Breast epithelium (tissue), 3 donors: Measurements from ENCODE around the gene SLC38A10.

Experiments used
- POLR2A ChIP-seq: fragments of 450-650 bp; IDR thresholded peaks from one replicate; pipeline ENCODE4 v1.6.1; 2016; ENCODE audit warnings: antibody characterized with exemption, mild to moderate bottlenecking, moderate library complexity
- POLR2AphosphoS5 ChIP-seq, 3 donors: sonication (generic); formaldehyde crosslinking; IDR thresholded peaks; one replicate each; pipeline ENCODE4 v1.6.1; 2017; ENCODE audit warnings: antibody characterized with exemption in 3 of 3
- TF ChIP-seq, protein P1 (sequence below), 3 donors: fragments of 450-650 bp; IDR thresholded peaks; one replicate each; pipeline ENCODE4 v1.5.1; 2016 to 2017; ENCODE audit warnings: antibody characterized with exemption in 3 of 3, mild to moderate bottlenecking in 3 of 3, moderate library complexity in 3 of 3

GRCh38 chr17:81310949-81311550 lies 15.9 kb upstream of the SLC38A10 start:
- TF ChIP-seq POLR2A = no peak
- TF ChIP-seq, protein P1, sequence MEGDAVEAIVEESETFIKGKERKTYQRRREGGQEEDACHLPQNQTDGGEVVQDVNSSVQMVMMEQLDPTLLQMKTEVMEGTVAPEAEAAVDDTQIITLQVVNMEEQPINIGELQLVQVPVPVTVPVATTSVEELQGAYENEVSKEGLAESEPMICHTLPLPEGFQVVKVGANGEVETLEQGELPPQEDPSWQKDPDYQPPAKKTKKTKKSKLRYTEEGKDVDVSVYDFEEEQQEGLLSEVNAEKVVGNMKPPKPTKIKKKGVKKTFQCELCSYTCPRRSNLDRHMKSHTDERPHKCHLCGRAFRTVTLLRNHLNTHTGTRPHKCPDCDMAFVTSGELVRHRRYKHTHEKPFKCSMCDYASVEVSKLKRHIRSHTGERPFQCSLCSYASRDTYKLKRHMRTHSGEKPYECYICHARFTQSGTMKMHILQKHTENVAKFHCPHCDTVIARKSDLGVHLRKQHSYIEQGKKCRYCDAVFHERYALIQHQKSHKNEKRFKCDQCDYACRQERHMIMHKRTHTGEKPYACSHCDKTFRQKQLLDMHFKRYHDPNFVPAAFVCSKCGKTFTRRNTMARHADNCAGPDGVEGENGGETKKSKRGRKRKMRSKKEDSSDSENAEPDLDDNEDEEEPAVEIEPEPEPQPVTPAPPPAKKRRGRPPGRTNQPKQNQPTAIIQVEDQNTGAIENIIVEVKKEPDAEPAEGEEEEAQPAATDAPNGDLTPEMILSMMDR (IDR thresholded peaks at IDR 0.05) = no peak
- no peak for TF ChIP-seq POLR2AphosphoS5 (IDR thresholded peaks at IDR 0.05)
